HG03175 (cell line): ENCODE data around the gene RABL3.
"Not testable (repeated sequence)": the region's sequence is repeated elsewhere in the genome, so short reads cannot be mapped to it uniquely, and the experiment has no call there.

Source experiments
- ATAC-seq: cut with Tn5 transposase; IDR thresholded peaks from one replicate; pipeline ENCODE4 v1.9.1; 2021; ENCODE audit warnings: mild to moderate bottlenecking, moderate library complexity; ENCODE audit not compliant: unreplicated experiment

Gene RABL3

DNA sequence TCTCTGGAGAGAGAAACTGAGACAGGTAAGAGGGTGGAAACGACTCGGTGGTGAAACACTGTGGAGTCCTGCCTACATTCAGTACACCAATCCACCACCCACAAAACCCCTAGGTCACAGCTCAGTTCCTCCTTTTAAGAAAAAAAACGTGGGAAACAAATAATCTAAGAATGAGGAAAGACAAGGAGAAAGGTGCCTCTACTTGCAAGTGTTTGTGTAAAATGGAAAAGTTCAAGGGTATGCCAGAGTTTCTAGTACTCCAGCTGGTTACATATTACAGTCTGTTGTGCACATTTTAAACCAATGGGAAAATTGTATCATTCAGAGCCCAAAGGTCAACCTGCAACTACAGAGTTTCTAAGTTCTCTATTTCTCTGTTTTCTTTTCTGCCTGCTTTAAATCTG, 92.5 kb downstream of the RABL3 start:
- ATAC-seq: no peak

DNA sequence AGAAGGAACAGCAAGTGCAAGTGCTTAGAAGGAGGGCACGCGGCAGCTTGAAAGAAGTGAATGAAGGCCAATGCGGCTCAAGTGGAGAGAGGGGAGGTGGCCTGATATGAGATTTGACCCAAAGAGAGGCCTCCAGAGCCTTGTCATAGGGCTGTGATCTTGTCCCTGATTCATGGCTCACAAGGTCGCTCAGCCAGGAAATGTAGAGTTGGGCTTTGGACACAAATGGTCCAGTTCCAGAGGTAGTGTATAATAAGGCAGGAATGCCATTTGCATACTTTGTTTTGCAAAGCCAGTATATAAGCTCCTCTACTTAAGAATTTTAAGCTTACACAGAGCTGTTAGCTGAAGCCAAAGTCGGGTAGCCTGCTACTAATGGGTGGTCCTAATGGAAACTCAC, 94.0 kb downstream of the RABL3 start:
- no peak for ATAC-seq

DNA sequence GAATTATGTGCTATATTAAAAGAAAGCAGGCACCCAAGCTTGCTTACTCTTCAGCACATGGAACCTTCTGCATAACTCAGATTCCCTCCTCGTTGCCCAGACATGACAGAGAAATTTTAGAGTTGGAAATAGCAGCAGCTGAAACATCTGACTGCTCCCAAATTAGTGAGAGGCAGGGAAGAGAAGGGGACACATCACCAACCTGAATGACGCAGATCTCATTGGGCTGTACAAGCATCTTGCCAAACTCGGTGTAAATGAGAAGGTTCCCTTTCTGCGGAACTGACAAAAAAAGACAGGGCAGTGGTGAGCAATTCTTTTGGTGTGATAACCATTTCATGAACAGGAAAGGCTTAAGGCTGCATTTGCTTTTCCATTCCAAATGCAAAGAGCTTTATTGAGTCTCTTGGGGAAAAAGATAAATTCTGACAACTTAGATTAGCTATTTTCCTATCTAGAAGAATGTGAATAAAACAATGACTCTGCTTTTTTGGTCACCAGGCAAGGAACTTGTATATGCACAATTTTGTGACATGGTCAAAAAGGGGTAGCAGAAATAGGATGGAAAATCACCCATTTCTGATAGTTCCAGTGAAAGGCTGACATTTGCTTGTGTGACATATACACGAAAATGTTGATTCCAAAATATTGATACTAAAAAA, 95.4 kb downstream of the RABL3 start:
- no peak for ATAC-seq

DNA sequence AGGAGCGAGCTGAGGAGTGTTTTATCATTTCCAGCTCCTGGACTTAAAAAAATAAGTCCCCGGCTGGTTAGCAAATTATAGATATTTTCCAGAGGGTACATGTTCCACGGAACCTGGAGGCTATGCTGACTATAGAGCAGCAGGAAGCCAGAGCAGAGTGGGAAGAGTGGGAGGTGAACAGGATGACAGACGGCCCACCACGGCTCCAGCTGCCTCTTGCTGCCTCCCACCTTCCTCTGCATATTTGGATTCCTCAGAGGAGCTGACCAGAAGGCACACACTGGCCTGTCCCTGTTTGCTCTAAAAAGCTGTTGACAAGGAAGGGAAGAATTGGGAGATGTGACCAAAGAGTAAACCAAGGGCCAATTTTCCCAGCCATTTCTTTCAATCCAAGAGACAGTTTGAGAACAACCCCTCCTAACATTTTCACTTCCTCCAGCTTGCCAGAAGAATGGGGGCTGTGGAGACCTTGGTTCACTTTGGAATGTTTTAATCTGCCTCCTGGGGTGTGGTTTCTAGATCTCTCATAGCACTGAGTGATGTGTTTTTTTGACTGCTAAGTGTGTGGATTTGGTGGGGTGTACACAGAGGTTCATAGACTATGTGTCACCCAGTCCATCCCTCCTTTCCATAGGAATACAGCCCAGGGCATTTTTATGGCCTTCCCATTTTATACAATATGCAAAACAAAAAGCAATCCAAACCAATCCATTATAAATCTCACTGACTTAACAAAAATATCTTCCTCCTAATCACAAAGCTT, 97.1 kb downstream of the RABL3 start:
- ATAC-seq: no peak

DNA sequence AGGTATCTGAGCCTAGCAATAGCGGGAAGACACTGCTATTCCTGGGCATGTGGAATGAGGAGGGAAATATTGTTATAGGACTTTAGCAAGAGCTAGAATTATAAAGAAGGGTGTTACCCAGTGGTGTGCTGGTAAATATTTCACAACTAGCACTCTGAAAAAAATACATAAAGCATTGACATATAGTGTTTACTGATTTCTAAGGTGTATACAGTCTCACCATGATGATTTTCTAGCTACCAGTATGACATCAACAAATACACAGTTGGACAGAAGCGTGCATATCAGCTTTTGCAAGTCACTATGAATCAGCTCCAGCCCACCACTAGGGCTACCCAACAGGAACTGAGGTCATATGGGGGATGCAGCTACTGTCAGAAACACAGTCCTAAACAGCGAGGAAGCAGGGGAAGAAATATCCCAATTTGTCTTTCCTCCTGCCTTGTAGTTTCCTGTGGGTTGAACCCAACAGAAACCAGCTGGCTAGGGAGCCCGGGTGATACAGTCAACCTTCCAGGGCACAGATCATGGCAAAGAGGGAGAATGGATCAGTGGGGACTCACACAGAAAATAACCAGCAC, 99.9 kb downstream of the RABL3 start:
- no peak for ATAC-seq

DNA sequence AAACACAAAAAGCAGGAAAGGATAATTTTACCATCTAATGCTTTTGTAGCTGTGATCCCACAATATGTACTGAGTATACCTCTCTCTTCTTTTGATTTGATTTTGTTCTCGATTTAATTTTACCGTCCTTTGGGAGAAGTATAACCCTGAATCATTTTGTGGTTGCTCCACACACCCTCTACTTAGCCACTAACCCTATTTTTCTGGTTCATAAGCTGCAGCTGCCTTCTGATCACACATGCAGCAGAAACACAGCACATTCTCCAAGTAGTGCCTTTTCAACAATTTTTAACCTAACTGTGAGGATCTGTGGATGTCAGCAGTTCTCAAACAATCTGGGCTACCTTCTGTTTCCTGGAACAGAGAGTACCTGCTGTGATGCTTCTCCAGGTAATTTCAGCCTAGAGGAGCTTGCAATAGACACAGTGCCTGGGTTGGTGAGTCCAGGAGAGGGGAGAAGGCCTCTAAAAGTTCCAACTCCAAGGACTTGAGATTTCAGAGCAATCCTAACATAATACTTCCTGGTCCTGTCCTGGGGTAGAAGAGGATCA, 100.5 kb downstream of the RABL3 start:
- no peak for ATAC-seq

DNA sequence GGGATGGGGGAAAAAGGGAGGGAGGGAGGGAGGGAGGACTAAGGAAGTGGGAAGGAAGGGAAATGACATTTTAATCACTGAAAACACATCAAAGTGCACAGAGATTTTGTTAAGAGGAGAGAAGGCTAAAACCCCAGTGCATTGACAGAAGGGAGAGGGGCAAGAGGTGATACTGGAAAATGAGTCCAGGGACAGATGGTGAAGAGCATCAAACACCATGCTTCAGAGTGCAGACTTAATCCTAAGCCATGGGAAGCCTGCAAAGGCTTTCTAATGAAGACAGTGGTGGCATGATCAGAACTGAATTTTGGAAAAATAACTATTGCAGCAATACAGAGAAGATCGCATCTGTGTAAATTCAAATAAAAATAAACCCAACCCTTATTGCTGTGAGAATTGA, 102.1 kb downstream of the RABL3 start:
- no peak for ATAC-seq

DNA sequence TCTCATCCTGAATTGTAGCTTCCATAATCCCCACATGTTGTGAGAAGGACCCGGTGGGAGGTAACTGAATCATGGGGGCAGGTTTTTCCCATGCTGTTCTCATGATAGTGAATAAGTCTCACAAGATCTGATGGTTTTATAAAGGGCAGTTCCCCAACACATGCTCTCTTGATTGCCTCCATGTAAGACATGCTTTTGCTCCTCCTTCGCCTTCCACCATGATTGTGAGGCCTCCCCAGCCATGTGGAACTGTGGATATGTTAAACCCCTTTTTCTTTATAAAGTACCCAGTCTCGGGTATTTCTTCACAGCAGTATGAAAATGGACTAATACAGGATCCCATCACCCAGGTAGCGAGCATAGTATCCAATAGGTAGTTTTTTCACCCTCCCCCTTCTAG, 103.5 kb downstream of the RABL3 start:
- not testable (repeated sequence) for ATAC-seq

DNA sequence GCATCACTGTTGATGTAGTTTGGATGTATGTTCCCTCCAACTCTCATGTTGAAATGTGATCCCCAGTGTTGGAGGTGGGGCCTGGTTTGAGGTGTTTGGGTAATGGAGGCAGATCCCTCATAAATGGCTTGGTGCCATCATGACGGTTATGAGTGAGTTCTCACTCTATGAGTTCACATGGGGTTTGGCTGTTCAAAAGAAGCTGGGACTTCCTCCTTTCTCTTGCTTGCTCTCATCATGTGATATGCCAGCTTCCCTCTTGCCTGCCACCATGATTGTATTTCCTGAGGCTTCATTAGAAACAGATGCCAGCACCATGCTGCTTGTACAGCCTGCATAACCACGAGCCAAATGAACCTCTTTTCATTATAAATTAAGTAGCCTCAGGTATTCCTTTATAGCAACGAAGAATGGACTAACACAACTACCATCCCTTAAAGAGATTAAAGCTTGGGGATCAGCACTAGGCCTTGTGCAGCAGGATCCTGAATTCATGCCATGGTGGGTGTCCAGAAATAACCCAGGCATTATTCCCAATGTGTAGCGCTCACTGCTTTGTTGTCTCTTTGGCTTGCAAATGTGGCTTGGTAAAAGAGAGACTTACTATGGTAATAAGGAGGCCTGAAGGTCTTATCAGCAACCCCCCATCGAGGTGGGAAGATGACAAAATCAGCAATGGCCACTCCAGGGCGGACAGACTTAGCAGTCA, 104.3 kb downstream of the RABL3 start:
- no peak for ATAC-seq

DNA sequence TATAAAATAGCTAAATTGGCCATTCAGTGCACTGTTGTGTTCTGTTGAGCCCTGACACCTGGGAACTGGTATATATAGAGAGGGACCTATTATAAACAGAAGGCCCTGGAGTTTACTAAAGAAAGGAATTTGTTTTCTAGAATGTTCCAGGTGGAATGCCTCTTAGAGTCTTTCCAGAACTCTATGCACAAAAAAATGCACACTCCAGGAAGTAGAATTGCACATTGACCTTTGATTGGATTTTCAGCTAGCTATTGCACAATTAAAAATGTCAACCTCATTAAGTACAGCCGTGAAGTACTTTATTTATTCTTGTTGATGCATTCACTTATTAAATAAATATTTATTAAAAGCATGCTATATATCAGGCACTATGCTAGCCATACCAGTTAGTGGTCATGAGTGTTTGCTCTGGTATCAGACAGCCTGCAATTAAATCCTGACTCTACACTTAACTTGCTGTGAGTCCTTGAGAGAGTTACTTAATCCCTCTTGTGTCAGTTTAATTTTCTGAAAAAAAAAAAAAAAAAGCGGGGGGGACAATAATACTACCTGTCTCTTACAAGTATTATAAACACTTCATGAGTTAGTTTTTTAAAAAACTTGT, 105.4 kb downstream of the RABL3 start:
- ATAC-seq: no peak
